ENCODE data around the gene TMCO4. TPM values are rescaled to one million over a fixed set of nuclear protein-coding genes. Genes with fewer than 3 reads are reported as not detected.
"Not testable (repeated sequence)": the region's sequence is repeated elsewhere in the genome, so short reads cannot be mapped to it uniquely, and the experiment has no call there.

TMCO4 gene
- total RNA-seq, 1 donor from 2014 or later = 13.0 TPM

DNA sequence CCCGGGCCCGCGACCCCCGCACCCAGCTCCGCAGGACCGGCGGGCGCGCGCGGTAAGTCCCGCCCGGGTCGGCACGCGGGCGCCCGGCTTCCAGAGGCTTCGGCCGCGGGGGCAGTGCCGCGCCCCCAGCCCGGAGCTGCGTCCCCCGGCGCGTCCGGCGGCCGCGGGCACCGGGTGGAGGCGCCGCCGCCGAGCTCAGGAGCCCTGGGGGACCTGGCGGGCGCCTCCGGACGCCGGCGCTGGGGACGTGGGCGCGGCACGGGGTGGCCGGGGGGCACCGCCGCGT lies 155.4 kb downstream of the TMCO4 start:
- Histone ChIP-seq H3K36me3 (ENCODE audit: control insufficient read depth, insufficient read depth, low read length) (no peaks in the 10 kb centered on the region), H3K4me3 (ENCODE audit: low read depth, low read length) (peak overlapping the region; percentile 64), H3K27me3 (ENCODE audit: control insufficient read depth, insufficient read depth, low read length) (no peaks in the 10 kb centered on the region)
- TF ChIP-seq, protein P1, sequence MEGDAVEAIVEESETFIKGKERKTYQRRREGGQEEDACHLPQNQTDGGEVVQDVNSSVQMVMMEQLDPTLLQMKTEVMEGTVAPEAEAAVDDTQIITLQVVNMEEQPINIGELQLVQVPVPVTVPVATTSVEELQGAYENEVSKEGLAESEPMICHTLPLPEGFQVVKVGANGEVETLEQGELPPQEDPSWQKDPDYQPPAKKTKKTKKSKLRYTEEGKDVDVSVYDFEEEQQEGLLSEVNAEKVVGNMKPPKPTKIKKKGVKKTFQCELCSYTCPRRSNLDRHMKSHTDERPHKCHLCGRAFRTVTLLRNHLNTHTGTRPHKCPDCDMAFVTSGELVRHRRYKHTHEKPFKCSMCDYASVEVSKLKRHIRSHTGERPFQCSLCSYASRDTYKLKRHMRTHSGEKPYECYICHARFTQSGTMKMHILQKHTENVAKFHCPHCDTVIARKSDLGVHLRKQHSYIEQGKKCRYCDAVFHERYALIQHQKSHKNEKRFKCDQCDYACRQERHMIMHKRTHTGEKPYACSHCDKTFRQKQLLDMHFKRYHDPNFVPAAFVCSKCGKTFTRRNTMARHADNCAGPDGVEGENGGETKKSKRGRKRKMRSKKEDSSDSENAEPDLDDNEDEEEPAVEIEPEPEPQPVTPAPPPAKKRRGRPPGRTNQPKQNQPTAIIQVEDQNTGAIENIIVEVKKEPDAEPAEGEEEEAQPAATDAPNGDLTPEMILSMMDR (IDR thresholded peaks at IDR 0.05; ENCODE audit: insufficient read depth, low read length, poor library complexity, severe bottlenecking) = no peak
- no peak for DNase-seq (ENCODE audit: low read depth)

DNA sequence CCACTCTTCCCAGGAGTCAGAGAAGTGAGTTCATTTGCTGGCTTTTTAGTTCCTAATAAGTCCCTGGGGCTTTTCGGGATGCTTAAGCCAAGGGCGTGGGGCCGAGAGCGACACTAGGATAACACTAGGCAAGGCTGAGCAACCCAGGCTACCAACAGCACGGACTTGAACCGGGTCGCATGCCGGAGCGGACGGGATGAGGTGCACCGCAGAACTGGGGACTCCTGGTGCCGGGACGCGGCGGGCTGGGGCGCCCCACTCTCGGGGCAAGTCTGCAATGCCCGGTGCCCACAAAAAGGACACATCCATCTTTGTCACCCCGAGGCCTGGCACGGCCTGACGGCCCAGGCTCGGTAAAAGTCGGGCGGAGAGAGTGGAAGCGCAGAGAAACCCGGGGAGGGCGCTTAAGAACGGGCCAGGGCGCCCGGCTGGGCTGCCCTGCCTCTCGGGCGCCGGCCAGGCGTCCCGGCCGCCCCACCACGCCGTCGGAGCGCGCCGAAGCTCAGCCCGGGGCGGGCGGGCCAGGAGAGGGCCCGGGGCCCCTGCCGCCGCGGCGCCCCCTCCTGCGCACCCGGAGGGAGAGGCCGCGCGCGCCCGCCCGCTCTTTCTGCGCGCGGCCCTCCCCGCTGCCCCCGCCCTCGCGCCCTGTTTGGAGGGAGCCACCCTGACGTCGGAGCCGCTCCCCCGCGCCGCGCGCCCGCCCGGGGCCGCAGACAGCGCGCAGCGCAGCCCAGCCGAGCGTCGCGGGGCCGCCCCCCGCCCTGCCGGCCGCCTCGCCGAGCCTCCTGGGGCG lies 155.9 kb downstream of the TMCO4 start, which contains the start of gene NBL1:
Gene NBL1, plus strand, starts transcription at position 710 of the 793 bp plus-strand sequence. CDS start 10,720 bp downstream, outside the sequence.
- Histone ChIP-seq H3K4me3 (ENCODE audit: low read depth, low read length) (peak within 1 kb of the TSS; percentile 64), H3K36me3 (ENCODE audit: control insufficient read depth, insufficient read depth, low read length) (no peaks in the 10 kb centered on the region), H3K27me3 (ENCODE audit: control insufficient read depth, insufficient read depth, low read length) (no peaks in the 10 kb centered on the region)
- TF ChIP-seq, protein P1 (IDR thresholded peaks at IDR 0.05; ENCODE audit: insufficient read depth, low read length, poor library complexity, severe bottlenecking) = no peak
- no peak for DNase-seq (ENCODE audit: low read depth)

DNA sequence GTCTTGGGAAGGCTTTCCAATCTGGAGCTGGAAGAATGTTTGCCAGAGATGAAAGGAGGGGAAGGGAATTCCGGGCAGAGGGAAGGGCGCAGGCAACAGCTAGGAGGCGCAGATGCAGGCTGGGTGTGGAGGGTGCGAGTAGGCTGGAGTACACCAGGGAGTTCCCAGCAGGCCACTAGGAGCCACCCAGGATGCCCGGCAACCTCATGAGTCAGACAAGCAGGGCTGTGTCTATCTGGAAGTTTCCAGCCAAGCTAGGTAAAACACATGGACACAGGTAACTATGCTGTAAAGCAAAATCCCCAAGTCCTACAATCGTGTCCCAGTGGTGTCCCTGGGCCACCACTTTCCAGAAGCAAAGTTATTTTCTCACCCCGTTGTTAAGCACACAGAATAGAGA lies 156.6 kb downstream of the TMCO4 start:
- no peaks in the 10 kb centered on the region for H3K27me3 ChIP-seq (ENCODE audit: control insufficient read depth, insufficient read depth, low read length)
- TF ChIP-seq, protein P1 (IDR thresholded peaks at IDR 0.05; ENCODE audit: insufficient read depth, low read length, poor library complexity, severe bottlenecking) = peak; percentile 17
- DNase-seq (ENCODE audit: low read depth) = no peak
- no peaks in the 10 kb centered on the region for H3K36me3 ChIP-seq (ENCODE audit: control insufficient read depth, insufficient read depth, low read length)
- no peak overlapping the region for H3K4me3 ChIP-seq (ENCODE audit: low read depth, low read length)

DNA sequence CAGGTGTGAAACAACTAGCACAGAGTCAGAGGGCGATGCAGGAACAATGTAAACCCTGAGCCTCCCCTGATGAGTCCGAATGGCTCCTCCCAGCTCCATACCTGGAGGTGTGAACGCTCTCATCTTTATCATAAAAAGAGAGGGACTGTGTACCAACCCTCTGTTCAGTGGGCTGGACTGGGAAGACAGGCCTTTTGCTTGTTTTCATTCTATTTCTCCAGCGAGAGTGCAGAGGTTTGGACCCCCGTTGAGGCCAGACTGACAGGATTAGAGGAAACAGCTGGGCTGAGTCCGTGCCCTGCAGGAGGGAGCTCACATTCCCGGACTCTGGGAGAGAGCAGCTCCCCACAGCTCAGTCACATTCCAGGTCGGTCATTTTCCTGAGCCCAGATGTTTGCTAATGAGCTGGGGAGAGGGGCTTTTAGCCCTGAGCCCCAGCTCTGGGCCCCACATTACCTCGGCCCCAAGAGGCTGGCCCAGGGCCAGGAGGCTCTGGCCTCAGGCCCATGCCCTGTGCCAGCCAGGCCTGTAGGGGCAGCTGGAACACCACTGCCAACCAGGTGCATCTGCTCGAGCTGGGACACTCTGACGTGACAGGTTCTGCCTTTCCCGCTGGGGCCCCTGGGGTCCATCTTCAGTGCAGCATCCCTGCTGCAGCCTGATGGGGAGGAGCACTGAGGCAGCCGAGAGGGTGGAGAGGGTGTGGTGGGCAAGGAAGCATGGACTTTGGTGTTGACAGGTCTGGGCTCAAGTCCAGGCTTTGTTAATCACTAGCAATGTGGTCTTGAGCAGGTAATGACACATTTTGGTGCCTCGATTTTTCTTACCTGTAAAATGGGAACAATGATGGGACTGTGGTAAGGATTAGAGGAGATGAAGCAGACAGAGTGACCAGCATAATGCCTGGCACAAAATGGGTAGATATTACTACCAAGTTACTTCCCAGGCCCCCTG lies 159.1 kb downstream of the TMCO4 start:
- DNase-seq (ENCODE audit: low read depth) = no peak
- Histone ChIP-seq H3K36me3 (ENCODE audit: control insufficient read depth, insufficient read depth, low read length) (no peaks in the 10 kb centered on the region), H3K4me3 (ENCODE audit: low read depth, low read length) (no peak overlapping the region), H3K27me3 (ENCODE audit: control insufficient read depth, insufficient read depth, low read length) (no peaks in the 10 kb centered on the region)
- TF ChIP-seq, protein P1 (IDR thresholded peaks at IDR 0.05; ENCODE audit: insufficient read depth, low read length, poor library complexity, severe bottlenecking) = peak; percentile 20

DNA sequence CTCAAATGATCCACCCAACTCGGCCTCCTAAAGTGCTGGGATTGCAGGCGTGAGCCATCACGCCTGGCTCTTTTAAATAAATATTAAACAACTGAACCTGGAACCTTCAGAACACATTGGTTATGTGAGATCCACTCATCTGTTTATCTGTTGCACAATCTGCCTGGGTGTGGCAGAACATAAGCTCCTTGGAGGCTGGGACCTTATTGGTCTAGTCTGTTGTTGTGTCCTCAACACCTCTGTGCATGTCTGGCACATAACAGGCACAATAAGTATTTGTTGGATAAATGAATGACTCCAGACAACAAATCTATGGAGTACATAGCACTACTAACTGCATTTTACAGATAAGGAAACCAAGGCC lies 159.7 kb downstream of the TMCO4 start:
- Histone ChIP-seq H3K4me3 (ENCODE audit: low read depth, low read length) (no peak overlapping the region), H3K27me3 (ENCODE audit: control insufficient read depth, insufficient read depth, low read length) (no peaks in the 10 kb centered on the region), H3K36me3 (ENCODE audit: control insufficient read depth, insufficient read depth, low read length) (no peaks in the 10 kb centered on the region)
- TF ChIP-seq, protein P1 (IDR thresholded peaks at IDR 0.05; ENCODE audit: insufficient read depth, low read length, poor library complexity, severe bottlenecking) = no peak
- DNase-seq (ENCODE audit: low read depth) = no peak

DNA sequence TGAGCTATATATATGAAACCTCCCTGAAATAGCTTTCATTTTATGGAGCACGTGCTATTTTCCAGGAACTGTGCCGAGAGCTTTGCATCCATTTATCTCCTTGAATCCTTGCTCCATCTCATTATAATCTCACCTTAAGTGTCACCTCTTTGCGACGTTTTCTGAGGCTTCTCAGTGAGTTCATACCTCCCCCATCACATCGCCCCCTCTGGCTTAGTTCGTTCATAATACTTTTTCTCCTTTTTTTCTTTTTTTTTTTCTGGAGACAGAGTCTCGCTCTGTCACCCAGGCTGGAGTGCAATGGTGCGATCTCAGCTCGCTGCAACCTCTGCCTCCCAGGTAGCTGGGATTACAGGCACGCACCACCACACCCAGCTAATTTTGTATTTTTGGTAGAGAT lies 160.5 kb downstream of the TMCO4 start:
- DNase-seq (ENCODE audit: low read depth) = not testable (repeated sequence)

More for the DNA sequence above, 160.5 kb downstream of the TMCO4 start:
- H3K36me3 ChIP-seq (ENCODE audit: control insufficient read depth, insufficient read depth, low read length); H3K27me3 ChIP-seq (ENCODE audit: control insufficient read depth, insufficient read depth, low read length); H3K4me3 ChIP-seq (ENCODE audit: low read depth, low read length): not testable (repeated sequence)
